Liver (tissue), 9 donors: ENCODE data around the gene NCAPD2. TPM values are rescaled to one million over a fixed set of nuclear protein-coding genes. Genes with fewer than 3 reads are reported as not detected.

Experiments
- DNase-seq: peaks from one replicate; pipeline ENCODE4 v3.0.0-alpha.2; 2017; ENCODE audit warnings: low spot score
- H3K27ac ChIP-seq, 2 donors: one replicate each; pipeline ENCODE4 v1.7.0; 2013; ENCODE audit warnings: inconsistent platforms in 2 of 2, low read length in 2 of 2, control low read depth in 1 of 2, low read depth in 1 of 2, mild to moderate bottlenecking in 1 of 2
- H3K27me3 ChIP-seq, 4 donors: one replicate each; pipeline versions ENCODE4 v1.6.1 to v1.7.0; 2013; ENCODE audit warnings: low read length in 3 of 4, inconsistent platforms in 1 of 4, mild to moderate bottlenecking in 1 of 4, moderate library complexity in 1 of 4; ENCODE audit not compliant: control insufficient read depth in 4 of 4, insufficient read depth in 4 of 4
- H3K36me3 ChIP-seq, 4 donors: one replicate each; pipeline versions ENCODE4 v1.6.1 to v1.7.0; 2013; ENCODE audit warnings: low read length in 3 of 4, mild to moderate bottlenecking in 3 of 4, low read depth in 1 of 4, moderate library complexity in 1 of 4; ENCODE audit not compliant: control insufficient read depth in 4 of 4, insufficient read depth in 3 of 4
- H3K4me1 ChIP-seq, 4 donors: one replicate each; pipeline versions ENCODE4 v1.6.1 to v1.7.0; 2013; ENCODE audit warnings: low read length in 3 of 4, mild to moderate bottlenecking in 3 of 4, moderate library complexity in 1 of 4; ENCODE audit not compliant: control insufficient read depth in 4 of 4, insufficient read depth in 4 of 4
- H3K4me3 ChIP-seq, 3 donors: one replicate each; pipeline versions ENCODE4 v1.6.1 to v1.7.0; 2013; ENCODE audit warnings: low read length in 3 of 3, control low read depth in 1 of 3, low read depth in 1 of 3, mild to moderate bottlenecking in 1 of 3
- H3K9ac ChIP-seq, 2 donors: one replicate each; pipeline ENCODE4 v1.7.0; 2013; ENCODE audit warnings: low read length in 2 of 2, mild to moderate bottlenecking in 2 of 2, moderate library complexity in 2 of 2, control low read depth in 1 of 2, low read depth in 1 of 2
- H3K9me3 ChIP-seq, 4 donors: one replicate each; pipeline versions ENCODE4 v1.6.1 to v1.7.0; 2013; ENCODE audit warnings: low read length in 3 of 4; ENCODE audit not compliant: control insufficient read depth in 4 of 4
- EGR1 ChIP-seq, 2 donors: IDR thresholded peaks; 2 replicates each; pipeline ENCODE4 v1.6.1; 2016 to 2018; ENCODE audit warnings: antibody characterized with exemption in 2 of 2, low read depth in 2 of 2
- FOXA1 ChIP-seq: IDR thresholded peaks from 2 replicates; pipeline ENCODE4 v1.6.1; 2016; ENCODE audit warnings: antibody characterized with exemption
- FOXA2 ChIP-seq: IDR thresholded peaks from 2 replicates; pipeline ENCODE4 v1.6.1; 2016; ENCODE audit warnings: antibody characterized with exemption
- GABPA ChIP-seq, 2 donors: IDR thresholded peaks in 1 of 2; conservative IDR thresholded peaks in 1 of 2; 2 replicates each; pipeline ENCODE4 v1.6.1; 2016; ENCODE audit warnings: antibody characterized with exemption in 2 of 2, mild to moderate bottlenecking in 1 of 2, moderate library complexity in 1 of 2
- HNF4A ChIP-seq, 2 donors: conservative IDR thresholded peaks; 2 replicates each; pipeline ENCODE4 v1.6.1; 2016; ENCODE audit warnings: antibody characterized with exemption in 2 of 2, mild to moderate bottlenecking in 2 of 2
- HNF4G ChIP-seq: IDR thresholded peaks from 2 replicates; pipeline ENCODE4 v1.6.1; 2016; ENCODE audit warnings: antibody characterized with exemption
- JUND ChIP-seq, 2 donors: IDR thresholded peaks; 2 replicates each; pipeline ENCODE4 v1.6.1; 2016; ENCODE audit warnings: antibody characterized with exemption in 2 of 2
- NR2F2 ChIP-seq: IDR thresholded peaks from 2 replicates; pipeline ENCODE4 v1.6.1; 2016; ENCODE audit warnings: antibody characterized with exemption
- RAD21 ChIP-seq, 2 donors: IDR thresholded peaks; 2 replicates each; pipeline ENCODE4 v1.6.1; 2016; ENCODE audit warnings: antibody characterized with exemption in 2 of 2, mild to moderate bottlenecking in 2 of 2
- RXRA ChIP-seq, 2 donors: IDR thresholded peaks; 2 replicates each; pipeline ENCODE4 v1.6.1; 2017 to 2018; ENCODE audit warnings: antibody characterized with exemption in 2 of 2, mild to moderate bottlenecking in 1 of 2
- SP1 ChIP-seq: IDR thresholded peaks from 2 replicates; pipeline ENCODE4 v1.6.1; 2018; ENCODE audit warnings: antibody characterized with exemption, mild to moderate bottlenecking
- TAF1 ChIP-seq: conservative IDR thresholded peaks from 2 replicates; pipeline ENCODE4 v1.6.1; 2016; ENCODE audit warnings: antibody characterized with exemption, mild to moderate bottlenecking
- YY1 ChIP-seq: IDR thresholded peaks from 2 replicates; pipeline ENCODE4 v1.6.1; 2016; ENCODE audit warnings: antibody characterized with exemption, mild to moderate bottlenecking
- WGBS: extraction: QIAGEN DNeasy Blood & Tissue Kit; methylation state at CpG from one replicate; pipeline ENCODE4 v1.1.7; 2013; 5-methylcytosine and 5-hydroxymethylcytosine counted together
- polyA plus RNA-seq, 2 donors: library from polyadenylated mRNA; stranded (reverse) in 1 of 2; unstranded in 1 of 2; fragments of 200-250 nt in 1 of 2; fragments of >200 nt in 1 of 2; fragmentation: Nextera tagmentation in 1 of 2; extraction: Ambion mirVana in 1 of 2; gene quantifications; one replicate each; pipeline versions ENCODE4 v1.2.1 to v1.2.3, GENCODE V29; 2013 to 2015
- total RNA-seq, 2 donors: library from RNA; depleted of rRNA; stranded (reverse); fragments of >200 nt; gene quantifications; one replicate each; pipeline ENCODE4 v1.2.3, GENCODE V29; 2014
- TF ChIP-seq, protein P1 (sequence below): IDR thresholded peaks from 2 replicates; pipeline ENCODE4 v1.6.1; 2016; ENCODE audit warnings: antibody characterized with exemption
- TF ChIP-seq, protein P2 (sequence below): fragments of 150-350 bp; IDR thresholded peaks from 2 replicates; pipeline ENCODE4 v1.5.1; 2017; ENCODE audit warnings: improper control_type of control experiment, low read depth, low read length; ENCODE audit not compliant: missing input control
- TF ChIP-seq, protein P3 (sequence below): IDR thresholded peaks from 2 replicates; pipeline ENCODE4 v1.6.1; 2016; ENCODE audit warnings: antibody characterized with exemption, mild to moderate bottlenecking
- TF ChIP-seq, protein P4 (sequence below): IDR thresholded peaks from 2 replicates; pipeline ENCODE4 v1.6.1; 2016; ENCODE audit warnings: antibody characterized with exemption
- TF ChIP-seq, protein P5 (sequence below): IDR thresholded peaks from 2 replicates; pipeline ENCODE4 v1.6.1; 2016; ENCODE audit warnings: antibody characterized with exemption
- donor health status: healthy.
- donor health status: healthy.
- donor health status: healthy.
- donor health status: healthy.
- donor health status: healthy.

NCAPD2 gene
- total and polyA plus RNA-seq, 4 donors, result 2.0 to 55.1 (median 7.4) TPM

DNA sequence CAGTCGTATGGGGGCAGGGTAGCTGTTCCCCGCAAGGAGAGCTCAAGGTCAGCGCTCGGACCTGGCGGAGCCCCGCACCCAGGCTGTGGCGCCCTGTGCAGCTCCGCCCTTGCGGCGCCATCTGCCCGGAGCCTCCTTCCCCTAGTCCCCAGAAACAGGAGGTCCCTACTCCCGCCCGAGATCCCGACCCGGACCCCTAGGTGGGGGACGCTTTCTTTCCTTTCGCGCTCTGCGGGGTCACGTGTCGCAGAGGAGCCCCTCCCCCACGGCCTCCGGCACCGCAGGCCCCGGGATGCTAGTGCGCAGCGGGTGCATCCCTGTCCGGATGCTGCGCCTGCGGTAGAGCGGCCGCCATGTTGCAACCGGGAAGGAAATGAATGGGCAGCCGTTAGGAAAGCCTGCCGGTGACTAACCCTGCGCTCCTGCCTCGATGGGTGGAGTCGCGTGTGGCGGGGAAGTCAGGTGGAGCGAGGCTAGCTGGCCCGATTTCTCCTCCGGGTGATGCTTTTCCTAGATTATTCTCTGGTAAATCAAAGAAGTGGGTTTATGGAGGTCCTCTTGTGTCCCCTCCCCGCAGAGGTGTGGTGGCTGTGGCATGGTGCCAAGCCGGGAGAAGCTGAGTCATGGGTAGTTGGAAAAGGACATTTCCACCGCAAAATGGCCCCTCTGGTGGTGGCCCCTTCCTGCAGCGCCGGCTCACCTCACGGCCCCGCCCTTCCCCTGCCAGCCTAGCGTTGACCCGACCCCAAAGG is 41.2 kb downstream of the NCAPD2 start:
- no peaks in the 10 kb centered on the region for H3K9me3 ChIP-seq
- peak overlapping the region; percentile 86 to 95 for H3K9ac ChIP-seq
- H3K4me1 ChIP-seq, result peaks cover 6 to 49% (median 35%) of the 10 kb centered on the region in 4 donors
- H3K4me3 ChIP-seq, result peak overlapping the region; percentile 93 to 97 (median 95)
- DNase-seq, result peak; percentile 76
- WGBS, result under 1% methylated on average over 52 of the region's 52 CpGs
- peaks cover 20 to 42% (median 30%) of the 10 kb centered on the region in 4 donors for H3K36me3 ChIP-seq
- no peaks in the 10 kb centered on the region for H3K27me3 ChIP-seq
- peak overlapping the region; percentile 99 to 100 for H3K27ac ChIP-seq
- TF ChIP-seq JUND (IDR thresholded peaks at IDR 0.05) (peak in 1 of 2 donors; percentile 29), TAF1 (no peak), YY1 (peak; percentile 94), NR2F2 (peak; percentile 20)

DNA sequence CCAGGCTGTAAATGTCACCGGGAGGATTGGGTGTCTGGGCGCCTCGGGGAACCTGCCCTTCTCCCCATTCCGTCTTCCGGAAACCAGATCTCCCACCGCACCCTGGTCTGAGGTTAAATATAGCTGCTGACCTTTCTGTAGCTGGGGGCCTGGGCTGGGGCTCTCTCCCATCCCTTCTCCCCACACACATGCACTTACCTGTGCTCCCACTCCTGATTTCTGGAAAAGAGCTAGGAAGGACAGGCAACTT is 41.7 kb downstream of the NCAPD2 start:
- peaks cover 18 to 37% (median 28%) of the 10 kb centered on the region in 4 donors for H3K36me3 ChIP-seq
- WGBS, result 1% methylated on average over 6 of the region's 6 CpGs

More for the DNA sequence above, 41.7 kb downstream of the NCAPD2 start:
- peak overlapping the region; percentile 86 to 95 for H3K9ac ChIP-seq
- no peak for DNase-seq
- H3K9me3 ChIP-seq, result no peaks in the 10 kb centered on the region
- H3K27ac ChIP-seq, result peak overlapping the region; percentile 99 to 100
- no peak for TF ChIP-seq JUND (IDR thresholded peaks at IDR 0.05)
- TF ChIP-seq, protein P1, sequence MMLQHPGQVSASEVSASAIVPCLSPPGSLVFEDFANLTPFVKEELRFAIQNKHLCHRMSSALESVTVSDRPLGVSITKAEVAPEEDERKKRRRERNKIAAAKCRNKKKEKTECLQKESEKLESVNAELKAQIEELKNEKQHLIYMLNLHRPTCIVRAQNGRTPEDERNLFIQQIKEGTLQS, result no peak
- TF ChIP-seq, protein P2, sequence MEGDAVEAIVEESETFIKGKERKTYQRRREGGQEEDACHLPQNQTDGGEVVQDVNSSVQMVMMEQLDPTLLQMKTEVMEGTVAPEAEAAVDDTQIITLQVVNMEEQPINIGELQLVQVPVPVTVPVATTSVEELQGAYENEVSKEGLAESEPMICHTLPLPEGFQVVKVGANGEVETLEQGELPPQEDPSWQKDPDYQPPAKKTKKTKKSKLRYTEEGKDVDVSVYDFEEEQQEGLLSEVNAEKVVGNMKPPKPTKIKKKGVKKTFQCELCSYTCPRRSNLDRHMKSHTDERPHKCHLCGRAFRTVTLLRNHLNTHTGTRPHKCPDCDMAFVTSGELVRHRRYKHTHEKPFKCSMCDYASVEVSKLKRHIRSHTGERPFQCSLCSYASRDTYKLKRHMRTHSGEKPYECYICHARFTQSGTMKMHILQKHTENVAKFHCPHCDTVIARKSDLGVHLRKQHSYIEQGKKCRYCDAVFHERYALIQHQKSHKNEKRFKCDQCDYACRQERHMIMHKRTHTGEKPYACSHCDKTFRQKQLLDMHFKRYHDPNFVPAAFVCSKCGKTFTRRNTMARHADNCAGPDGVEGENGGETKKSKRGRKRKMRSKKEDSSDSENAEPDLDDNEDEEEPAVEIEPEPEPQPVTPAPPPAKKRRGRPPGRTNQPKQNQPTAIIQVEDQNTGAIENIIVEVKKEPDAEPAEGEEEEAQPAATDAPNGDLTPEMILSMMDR, result no peak
- no peak for TF ChIP-seq NR2F2
- TF ChIP-seq, protein P3, sequence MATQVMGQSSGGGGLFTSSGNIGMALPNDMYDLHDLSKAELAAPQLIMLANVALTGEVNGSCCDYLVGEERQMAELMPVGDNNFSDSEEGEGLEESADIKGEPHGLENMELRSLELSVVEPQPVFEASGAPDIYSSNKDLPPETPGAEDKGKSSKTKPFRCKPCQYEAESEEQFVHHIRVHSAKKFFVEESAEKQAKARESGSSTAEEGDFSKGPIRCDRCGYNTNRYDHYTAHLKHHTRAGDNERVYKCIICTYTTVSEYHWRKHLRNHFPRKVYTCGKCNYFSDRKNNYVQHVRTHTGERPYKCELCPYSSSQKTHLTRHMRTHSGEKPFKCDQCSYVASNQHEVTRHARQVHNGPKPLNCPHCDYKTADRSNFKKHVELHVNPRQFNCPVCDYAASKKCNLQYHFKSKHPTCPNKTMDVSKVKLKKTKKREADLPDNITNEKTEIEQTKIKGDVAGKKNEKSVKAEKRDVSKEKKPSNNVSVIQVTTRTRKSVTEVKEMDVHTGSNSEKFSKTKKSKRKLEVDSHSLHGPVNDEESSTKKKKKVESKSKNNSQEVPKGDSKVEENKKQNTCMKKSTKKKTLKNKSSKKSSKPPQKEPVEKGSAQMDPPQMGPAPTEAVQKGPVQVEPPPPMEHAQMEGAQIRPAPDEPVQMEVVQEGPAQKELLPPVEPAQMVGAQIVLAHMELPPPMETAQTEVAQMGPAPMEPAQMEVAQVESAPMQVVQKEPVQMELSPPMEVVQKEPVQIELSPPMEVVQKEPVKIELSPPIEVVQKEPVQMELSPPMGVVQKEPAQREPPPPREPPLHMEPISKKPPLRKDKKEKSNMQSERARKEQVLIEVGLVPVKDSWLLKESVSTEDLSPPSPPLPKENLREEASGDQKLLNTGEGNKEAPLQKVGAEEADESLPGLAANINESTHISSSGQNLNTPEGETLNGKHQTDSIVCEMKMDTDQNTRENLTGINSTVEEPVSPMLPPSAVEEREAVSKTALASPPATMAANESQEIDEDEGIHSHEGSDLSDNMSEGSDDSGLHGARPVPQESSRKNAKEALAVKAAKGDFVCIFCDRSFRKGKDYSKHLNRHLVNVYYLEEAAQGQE, result no peak
- no peak for TF ChIP-seq GABPA (IDR thresholded peaks at IDR 0.05 in 1 of 2, conservative IDR thresholded peaks at IDR 0.05 in 1 of 2)
- no peak for TF ChIP-seq RAD21 (IDR thresholded peaks at IDR 0.05)
- no peak for TF ChIP-seq TAF1
- TF ChIP-seq SP1, result no peak
- no peak for TF ChIP-seq HNF4G
- TF ChIP-seq YY1, result no peak
- TF ChIP-seq RXRA (IDR thresholded peaks at IDR 0.05), result no peak
- TF ChIP-seq, protein P4, sequence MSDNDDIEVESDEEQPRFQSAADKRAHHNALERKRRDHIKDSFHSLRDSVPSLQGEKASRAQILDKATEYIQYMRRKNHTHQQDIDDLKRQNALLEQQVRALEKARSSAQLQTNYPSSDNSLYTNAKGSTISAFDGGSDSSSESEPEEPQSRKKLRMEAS, result no peak
- TF ChIP-seq FOXA2, result no peak
- TF ChIP-seq EGR1 (IDR thresholded peaks at IDR 0.05; ENCODE audit: low read depth in 2 of 2), result no peak
- TF ChIP-seq HNF4A (conservative IDR thresholded peaks at IDR 0.05), result no peak
- TF ChIP-seq, protein P5, sequence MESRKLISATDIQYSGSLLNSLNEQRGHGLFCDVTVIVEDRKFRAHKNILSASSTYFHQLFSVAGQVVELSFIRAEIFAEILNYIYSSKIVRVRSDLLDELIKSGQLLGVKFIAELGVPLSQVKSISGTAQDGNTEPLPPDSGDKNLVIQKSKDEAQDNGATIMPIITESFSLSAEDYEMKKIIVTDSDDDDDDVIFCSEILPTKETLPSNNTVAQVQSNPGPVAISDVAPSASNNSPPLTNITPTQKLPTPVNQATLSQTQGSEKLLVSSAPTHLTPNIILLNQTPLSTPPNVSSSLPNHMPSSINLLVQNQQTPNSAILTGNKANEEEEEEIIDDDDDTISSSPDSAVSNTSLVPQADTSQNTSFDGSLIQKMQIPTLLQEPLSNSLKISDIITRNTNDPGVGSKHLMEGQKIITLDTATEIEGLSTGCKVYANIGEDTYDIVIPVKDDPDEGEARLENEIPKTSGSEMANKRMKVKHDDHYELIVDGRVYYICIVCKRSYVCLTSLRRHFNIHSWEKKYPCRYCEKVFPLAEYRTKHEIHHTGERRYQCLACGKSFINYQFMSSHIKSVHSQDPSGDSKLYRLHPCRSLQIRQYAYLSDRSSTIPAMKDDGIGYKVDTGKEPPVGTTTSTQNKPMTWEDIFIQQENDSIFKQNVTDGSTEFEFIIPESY, result no peak
- TF ChIP-seq FOXA1, result no peak
- peaks cover 6 to 53% (median 35%) of the 10 kb centered on the region in 4 donors for H3K4me1 ChIP-seq
- no peaks in the 10 kb centered on the region for H3K27me3 ChIP-seq
- H3K4me3 ChIP-seq, result peak overlapping the region; percentile 93 to 97 (median 95)
